ENCODE data around the gene FBLN5. TPM values are rescaled to one million over a fixed set of nuclear protein-coding genes. Genes with fewer than 3 reads are reported as not detected.

FBLN5 gene
- total RNA-seq, 1 experiment from 2014 or later = not detected

DNA sequence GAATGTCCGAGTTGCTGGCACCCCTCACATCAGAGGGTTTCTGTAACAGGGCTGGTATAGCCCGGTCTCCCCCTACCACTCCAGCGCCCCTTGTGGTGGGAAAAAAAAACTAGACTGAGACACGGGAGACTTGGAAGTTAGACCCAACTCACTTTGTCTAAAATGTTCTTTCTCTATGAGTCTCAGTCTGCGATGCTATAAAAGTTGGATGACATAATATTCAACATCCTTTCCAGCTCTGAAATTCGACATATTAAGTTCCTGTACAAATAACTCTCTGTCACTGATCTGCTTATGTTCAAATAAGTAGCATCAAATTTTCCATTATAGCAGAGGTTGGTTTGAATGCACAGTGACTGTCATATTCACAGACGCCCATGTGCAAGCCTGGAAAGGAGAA is 54.5 kb downstream of the FBLN5 start:
- no peak for DNase-seq (ENCODE audit: low read depth)
- in situ Hi-C loops (cut with HindIII; ENCODE audit: low pct_unique_long_range_greater_than_20kb, low sequenced_read_pairs) = no loop called here

DNA sequence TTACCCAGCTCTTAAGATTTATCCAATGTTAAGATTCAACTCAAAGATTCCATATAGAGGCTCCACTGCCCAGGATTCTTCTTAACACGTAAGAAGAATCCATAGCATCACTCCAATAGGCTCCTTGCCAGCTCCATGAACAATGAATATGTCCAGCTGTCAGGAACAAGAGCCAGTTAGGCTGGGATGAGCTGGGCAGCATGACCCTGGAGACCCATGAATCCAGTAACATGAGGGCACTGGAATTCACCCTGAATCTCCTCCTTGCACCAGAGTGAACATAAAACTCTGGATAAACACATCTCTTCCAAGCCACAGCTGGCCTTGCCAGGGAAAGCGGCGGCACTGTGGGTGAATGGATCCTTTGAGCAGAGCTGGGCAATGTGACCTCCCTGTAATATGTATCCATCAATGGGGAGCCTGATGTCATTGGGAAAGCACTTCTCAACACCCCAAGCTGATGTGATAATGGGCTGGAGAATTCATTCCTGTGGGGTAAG is 55.7 kb downstream of the FBLN5 start:
- in situ Hi-C loops (cut with HindIII; ENCODE audit: low pct_unique_long_range_greater_than_20kb, low sequenced_read_pairs) = no loop called here
- no peak for DNase-seq (ENCODE audit: low read depth)

DNA sequence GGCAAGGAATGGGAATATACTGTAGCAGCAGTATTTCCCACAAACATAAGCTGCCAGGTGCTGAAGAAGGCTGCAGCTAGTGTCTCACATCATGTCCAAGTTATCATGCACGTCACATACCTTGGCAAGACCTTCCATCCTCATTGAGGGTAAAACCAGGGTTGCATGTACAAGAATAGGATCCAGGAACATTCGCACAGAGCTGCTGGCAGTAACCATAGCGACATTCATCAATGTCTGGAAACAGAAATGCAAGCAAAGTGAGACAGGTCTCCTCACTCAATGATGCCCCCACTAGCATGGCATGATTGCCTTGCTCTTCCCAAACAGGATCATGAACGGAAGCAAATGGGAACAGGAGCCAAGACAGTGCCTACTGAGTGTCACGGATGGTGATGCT is 56.4 kb downstream of the FBLN5 start:
- DNase-seq (ENCODE audit: low read depth) = no peak
- in situ Hi-C loops (cut with HindIII; ENCODE audit: low pct_unique_long_range_greater_than_20kb, low sequenced_read_pairs) = no loop called here

DNA sequence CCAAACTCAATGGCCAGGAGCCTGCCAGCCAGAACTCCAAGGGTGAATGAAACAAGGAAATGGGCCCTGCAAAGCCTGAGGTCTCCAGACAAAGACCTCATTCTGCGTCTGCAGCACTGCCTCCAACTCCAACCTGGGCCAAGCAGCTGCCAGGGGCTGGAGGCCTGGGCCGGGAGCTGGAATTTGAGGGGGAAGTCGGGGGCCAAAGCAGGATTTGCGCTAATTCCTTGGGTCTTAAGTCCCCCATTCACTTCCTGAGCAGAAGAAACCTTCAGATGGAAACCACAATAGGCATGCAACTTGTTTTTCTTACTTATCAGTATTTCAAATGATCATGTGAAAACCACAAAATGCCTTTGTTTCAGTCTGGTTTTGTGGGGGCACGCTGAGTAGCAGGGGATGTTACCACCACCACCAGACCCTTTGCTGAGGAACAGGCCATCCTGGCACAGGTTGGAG is 57.2 kb downstream of the FBLN5 start:
- no peak for DNase-seq (ENCODE audit: low read depth)
- in situ Hi-C loops (cut with HindIII; ENCODE audit: low pct_unique_long_range_greater_than_20kb, low sequenced_read_pairs) = no loop called here

DNA sequence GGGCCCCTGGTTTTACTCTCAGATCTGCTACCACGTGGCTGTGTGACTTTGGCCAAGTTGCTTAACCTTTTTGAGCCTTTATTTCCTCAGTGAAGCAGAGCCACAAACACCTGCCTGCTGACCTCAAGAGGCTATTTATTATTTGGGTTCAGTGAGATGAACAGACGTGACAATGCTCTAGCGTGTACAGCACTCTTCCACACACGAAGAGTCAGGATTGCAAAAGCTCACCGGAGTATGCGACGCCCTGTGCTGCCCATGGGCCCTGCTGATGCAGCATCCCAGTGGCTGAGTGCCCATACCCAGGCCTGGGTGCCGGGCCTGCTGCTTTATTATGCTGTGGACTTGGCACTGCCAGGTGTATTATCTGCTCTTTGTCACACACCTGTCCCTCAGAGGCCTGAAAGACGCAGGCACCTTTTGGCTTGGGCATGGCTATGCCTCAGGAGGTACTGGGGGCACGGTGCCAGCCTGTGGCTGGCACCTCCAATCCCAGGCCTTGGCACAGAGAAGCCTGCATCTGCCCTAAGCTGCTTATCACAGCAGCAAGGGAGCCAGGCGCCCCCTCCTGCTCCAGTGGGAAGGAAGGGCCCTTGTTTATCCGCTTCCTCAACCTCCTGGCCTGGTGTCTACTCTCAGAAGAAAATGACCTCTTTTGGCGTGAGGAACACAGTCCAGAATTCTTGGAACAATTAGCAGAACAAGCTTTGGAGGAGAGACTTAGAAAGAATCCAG is 57.9 kb downstream of the FBLN5 start:
- in situ Hi-C loops (cut with HindIII; ENCODE audit: low pct_unique_long_range_greater_than_20kb, low sequenced_read_pairs) = no loop called here
- DNase-seq (ENCODE audit: low read depth) = no peak

DNA sequence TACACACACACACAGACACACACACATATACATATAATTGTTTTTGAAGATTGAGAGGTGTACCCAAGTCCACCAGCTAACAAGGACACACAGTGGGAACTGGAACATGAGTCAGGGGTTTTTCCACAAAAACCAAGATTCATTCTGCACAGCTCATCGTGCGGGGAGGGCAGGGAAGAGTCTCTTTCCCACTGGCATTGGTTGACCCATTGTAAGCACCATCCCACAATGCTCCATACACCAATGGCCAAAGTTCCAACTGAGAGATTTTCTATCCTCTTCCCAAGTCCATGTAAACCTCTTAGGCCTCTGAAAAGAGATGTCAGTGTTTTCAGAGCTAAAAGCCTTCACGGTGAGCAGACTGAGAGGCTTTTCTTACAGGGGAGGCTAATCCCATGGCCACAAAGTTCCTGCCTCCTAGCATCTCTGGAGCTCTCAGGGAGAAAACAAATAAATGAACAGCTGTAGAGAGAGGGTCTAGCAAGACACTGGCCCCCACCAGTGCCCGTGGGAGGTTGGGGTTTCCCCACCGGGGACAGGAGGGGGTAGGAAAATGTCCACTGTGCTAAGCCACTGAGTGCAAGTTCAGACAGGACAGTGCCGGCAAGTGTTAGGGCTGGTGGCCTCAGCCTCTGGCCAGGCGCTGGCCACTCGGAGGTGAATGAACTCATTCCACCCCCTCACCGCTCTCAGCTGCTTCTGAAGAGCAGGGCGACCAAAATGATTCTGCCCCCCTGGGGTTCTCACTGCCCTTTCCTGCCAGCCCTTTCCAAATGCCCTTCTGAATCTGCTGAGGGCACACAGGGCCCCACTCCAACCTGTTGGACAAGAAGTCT is 58.6 kb downstream of the FBLN5 start:
- DNase-seq (ENCODE audit: low read depth) = no peak
- in situ Hi-C loops (cut with HindIII; ENCODE audit: low pct_unique_long_range_greater_than_20kb, low sequenced_read_pairs) = no loop called here

DNA sequence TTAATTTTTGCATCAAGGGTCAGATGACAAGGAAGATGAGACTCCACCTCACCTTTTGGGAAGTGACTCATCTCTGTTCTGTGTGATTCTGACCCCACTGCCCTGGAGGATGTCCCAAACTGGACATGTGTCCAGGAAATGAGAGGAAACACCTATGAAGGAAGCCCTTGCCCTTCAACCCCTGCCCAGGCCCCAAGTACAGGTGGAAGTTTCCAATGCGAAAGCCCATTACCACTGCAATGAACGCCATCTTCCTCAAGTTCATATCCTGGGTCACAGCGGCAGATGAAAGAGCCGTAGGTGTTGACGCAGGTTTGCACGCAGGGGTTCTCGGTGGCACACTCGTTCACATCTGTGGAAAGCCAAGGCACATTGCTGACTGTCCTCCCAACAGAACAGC is 60.5 kb downstream of the FBLN5 start:
- in situ Hi-C loops (cut with HindIII; ENCODE audit: low pct_unique_long_range_greater_than_20kb, low sequenced_read_pairs) = no loop called here
- DNase-seq (ENCODE audit: low read depth) = no peak

DNA sequence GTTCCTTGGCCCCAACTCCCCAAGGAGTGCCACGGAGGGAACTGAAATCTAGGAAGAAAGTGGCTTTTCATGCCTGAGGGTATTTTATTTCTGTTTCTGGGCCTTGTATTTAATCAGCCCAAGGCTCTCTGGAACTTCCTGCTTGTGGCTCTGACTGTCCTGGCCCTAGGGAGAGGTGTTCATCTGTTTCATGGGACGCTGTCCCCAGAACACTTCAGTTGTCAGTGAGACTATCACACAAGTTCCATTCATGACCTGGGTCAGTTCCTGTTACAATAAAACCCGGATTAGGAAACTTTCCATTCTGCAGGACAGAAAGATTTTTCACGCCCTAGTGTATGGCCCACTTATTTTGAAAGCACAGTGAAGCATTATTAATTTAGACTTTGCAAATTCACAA is 61.7 kb downstream of the FBLN5 start:
- in situ Hi-C loops (cut with HindIII; ENCODE audit: low pct_unique_long_range_greater_than_20kb, low sequenced_read_pairs) = no loop called here
- DNase-seq (ENCODE audit: low read depth) = no peak

DNA sequence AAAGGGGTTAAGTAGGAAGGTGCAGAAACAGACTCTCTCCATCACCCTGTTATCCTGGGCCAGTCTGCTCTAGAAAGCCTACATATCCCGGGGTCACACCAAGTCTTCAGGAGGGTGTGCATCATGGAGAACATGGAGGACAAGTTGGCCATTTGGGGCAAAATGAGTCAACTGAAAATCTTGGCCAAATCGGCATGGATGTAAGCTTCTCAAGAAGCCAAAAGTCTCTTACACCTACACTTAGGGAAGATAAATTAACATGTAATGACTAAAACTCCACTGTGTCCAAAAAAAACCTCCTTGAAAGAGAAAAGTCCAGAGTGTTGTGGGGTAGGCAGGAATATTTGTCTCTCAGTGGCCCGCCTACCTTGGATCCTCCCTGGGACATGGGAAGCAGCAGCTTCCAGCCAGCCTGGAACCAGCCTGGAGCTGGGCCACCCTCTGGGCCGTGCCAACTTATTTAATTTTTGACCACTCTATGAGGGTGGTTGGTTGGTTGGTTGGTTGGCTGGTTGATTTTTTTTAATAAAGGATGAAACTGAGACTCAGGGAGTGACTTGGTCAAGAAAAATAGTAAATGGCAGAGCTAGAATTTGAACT is 62.3 kb downstream of the FBLN5 start:
- in situ Hi-C loops (cut with HindIII; ENCODE audit: low pct_unique_long_range_greater_than_20kb, low sequenced_read_pairs) = no loop called here
- no peak for DNase-seq (ENCODE audit: low read depth)

DNA sequence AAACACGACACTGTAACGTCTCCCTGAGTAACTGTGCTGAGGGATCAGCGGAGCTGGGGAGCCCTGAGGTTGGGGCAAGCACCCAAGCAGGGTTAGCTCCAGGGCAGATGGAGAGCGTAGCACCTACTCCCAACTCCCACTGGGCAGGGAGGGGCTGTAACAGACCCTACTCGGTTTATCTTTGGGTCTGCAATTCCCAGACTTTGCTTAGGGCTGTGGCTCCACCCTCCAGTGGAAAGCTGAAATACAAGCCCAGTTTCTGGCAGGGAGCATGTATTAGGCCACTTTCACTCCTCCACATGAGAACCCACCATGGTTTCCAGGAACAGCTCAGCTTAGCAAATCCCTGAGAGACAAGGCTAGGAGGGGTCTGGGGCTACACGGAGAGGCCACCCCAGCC is 62.8 kb downstream of the FBLN5 start:
- in situ Hi-C loops (cut with HindIII; ENCODE audit: low pct_unique_long_range_greater_than_20kb, low sequenced_read_pairs) = no loop called here
- no peak for DNase-seq (ENCODE audit: low read depth)

DNA sequence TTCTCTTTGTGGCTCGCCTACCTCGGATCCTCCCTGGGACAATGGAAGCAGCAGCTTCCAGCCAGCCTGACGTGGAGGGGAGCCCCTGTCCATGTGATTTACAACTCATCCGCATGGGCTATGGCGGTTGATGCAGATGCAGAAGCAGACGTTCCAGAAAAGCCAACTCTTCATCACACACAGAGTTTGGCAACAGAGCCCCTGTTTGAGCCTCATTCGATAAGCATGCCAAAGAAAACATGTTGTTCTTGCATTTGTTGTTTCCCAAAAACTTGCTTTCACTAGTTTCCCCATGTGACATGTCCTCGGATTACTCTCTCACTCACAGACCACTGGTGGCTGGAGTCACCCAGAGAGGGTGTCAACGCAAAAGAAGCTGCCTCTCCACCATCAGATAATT is 63.7 kb downstream of the FBLN5 start:
- no peak for DNase-seq (ENCODE audit: low read depth)
- in situ Hi-C loops (cut with HindIII; ENCODE audit: low pct_unique_long_range_greater_than_20kb, low sequenced_read_pairs) = no loop called here

DNA sequence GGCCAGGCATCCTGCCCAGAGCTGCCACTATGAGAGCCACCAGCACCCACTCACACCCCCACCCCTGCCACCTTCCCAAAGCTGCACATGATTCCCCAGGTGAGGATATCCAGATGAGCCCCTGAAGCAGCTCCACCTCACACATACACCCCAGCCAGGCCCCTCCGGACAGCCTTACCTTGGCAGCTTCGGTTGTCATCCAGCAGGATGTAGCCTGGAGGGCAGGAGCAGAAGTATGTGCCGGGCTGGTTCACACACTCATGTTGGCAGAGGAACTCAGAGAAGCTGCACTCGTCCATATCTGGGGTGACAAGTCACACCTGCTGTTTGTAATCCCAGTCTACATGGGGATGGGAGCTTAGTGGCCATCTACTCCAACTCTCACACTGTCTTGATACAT is 64.7 kb downstream of the FBLN5 start:
- DNase-seq (ENCODE audit: low read depth) = no peak
- in situ Hi-C loops (cut with HindIII; ENCODE audit: low pct_unique_long_range_greater_than_20kb, low sequenced_read_pairs) = no loop called here

DNA sequence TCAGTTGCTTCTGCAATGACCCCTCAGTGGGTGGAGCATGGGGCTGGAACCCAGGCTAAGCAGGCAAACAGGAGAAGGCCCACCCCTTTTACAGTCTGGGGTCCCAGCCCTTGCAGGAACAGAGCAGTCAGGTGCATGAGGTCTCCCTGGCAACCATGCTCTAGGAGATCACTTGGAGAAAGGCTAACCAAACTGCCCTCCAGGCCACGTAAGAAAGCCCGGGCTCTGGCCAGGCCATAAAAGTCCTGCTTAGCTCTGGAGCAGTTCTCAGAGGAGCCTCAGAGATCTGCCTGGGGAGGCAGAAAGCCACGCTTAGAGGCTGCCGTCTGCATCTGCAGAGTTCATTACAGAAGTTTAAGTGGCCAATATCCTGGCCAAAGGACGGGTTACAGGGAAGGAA is 65.1 kb downstream of the FBLN5 start:
- no peak for DNase-seq (ENCODE audit: low read depth)
- in situ Hi-C loops (cut with HindIII; ENCODE audit: low pct_unique_long_range_greater_than_20kb, low sequenced_read_pairs) = no loop called here

DNA sequence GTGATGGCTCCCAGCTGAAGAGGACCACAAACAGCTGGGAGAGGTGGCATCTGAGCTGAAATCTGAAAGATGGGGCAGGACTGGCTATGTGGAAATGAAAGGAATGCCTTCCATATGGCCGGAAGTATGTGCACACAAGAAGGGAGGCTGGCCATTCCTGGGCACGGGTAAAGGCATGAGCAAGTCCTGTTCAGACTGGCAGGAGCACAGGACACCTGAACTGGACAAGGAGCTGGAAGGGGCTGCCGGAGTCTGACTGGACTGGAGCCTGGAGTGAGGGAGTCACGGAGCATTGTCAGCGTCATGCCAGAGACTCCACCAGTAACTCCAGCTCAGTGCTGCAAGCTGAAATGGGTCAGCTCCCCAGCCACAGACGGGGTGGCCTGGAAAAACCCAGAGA is 68.3 kb downstream of the FBLN5 start:
- no peak for DNase-seq (ENCODE audit: low read depth)
- in situ Hi-C loops (cut with HindIII; ENCODE audit: low pct_unique_long_range_greater_than_20kb, low sequenced_read_pairs) = no loop called here

DNA sequence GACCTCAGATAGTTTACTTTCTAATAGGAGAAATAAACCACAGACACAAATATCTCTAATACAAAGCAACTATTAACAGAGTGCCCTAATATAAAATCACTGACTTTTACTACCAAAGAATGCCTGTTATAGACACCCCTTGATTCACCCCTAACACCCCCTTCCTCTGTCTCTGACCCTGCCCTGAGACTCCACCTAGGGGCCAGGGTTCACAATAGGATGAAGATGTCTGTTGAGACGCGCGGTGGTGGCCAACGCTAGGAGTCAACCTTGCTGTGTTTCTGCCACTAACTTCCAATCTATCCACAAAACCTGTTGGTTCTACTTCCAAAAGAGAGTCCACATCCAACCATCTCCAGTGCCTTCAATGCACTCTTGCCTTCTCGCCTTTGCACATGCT is 69.2 kb downstream of the FBLN5 start:
- no peak for DNase-seq (ENCODE audit: low read depth)
- in situ Hi-C loops (cut with HindIII; ENCODE audit: low pct_unique_long_range_greater_than_20kb, low sequenced_read_pairs) = no loop called here

DNA sequence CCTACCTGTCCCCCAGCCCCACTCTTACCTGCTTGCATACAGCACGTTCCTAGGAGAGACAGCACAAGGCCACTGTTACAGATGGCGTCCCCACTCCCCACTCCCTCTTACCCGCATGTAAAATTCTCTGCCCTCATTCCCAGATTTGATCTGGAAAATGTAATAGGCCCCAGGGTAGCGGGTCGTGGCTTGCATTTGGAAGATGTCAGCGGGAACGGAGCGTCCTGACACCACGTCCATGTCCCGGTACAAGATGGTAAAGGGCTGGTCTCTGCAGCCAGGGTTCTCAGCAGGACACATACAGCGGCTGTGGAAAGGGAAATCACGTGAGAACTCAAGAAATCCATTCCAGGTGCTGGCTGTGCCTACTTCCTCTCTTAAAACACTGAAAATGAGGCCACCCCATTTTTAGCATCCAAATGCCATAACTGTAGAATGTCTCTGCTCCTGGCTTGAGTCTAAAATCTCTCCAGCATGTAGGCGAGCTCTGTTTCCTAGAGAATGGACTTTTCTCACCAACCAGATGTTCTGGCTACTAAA is 70.0 kb downstream of the FBLN5 start:
- in situ Hi-C loops (cut with HindIII; ENCODE audit: low pct_unique_long_range_greater_than_20kb, low sequenced_read_pairs) = no loop called here
- no peak for DNase-seq (ENCODE audit: low read depth)

DNA sequence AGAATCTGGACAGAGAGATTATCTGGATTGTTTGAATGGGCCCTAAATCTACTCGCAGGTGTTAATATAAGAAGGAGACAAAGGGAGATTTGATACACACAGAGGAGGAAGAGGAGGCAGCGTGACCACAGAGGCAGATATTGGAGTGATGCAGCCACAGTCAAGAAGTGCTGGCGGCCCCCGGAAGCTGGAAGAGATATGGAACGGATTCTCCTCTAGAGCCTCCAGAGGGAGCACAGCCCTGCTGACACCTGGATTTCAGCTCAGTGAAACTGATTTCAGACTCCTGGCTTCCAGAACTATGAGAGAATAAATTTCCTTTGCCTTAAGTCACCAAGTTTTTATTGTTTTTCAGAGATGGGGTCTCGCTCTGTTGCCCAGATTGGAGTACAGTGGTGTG is 71.0 kb downstream of the FBLN5 start:
- in situ Hi-C loops (cut with HindIII; ENCODE audit: low pct_unique_long_range_greater_than_20kb, low sequenced_read_pairs) = no loop called here
- no peak for DNase-seq (ENCODE audit: low read depth)

DNA sequence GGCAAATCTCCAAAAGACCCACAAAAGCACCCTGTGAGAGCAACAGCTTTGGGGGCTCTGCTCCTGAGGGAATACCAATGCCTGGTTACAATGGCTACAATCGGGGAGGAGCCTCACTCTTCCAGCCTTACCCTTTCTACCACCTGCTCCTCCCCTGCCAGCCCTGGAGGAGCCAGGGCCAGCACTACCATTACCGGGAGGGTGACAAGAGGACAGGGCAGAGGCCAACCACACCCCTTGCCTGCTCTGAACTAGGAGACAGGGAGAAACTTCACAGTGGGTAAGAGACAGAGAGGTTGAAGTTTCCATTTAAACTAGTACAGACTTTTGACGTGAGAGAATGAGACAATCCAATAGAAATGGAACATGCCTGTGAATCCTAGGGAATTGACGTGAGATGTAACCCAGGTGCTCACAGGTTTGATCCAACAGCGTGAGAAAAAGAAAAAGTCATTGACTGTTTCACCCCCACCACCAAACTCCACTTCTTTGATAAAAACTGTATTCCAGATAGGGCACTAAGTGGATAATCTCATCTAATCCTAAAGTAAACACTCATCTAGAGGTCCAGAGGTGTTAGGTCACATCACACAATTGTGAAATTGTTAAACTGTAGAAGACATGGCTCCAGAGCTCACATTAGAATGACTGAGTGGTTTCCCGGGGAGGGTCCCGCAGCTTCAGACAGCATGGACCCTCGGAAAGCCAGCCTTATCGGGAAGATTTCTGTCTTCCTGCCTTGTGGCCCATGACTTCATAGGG is 71.8 kb downstream of the FBLN5 start:
- in situ Hi-C loops (cut with HindIII; ENCODE audit: low pct_unique_long_range_greater_than_20kb, low sequenced_read_pairs) = no loop called here
- no peak for DNase-seq (ENCODE audit: low read depth)
